ENCODE data around the gene DHRS12.

DHRS12 gene

GRCh38 chr13:51756651-51757050, 47.3 kb downstream of the DHRS12 start:
- H3K4me3 ChIP-seq (ENCODE audit: low read depth, low read length), result no peak overlapping the region
- TF ChIP-seq, protein P1, sequence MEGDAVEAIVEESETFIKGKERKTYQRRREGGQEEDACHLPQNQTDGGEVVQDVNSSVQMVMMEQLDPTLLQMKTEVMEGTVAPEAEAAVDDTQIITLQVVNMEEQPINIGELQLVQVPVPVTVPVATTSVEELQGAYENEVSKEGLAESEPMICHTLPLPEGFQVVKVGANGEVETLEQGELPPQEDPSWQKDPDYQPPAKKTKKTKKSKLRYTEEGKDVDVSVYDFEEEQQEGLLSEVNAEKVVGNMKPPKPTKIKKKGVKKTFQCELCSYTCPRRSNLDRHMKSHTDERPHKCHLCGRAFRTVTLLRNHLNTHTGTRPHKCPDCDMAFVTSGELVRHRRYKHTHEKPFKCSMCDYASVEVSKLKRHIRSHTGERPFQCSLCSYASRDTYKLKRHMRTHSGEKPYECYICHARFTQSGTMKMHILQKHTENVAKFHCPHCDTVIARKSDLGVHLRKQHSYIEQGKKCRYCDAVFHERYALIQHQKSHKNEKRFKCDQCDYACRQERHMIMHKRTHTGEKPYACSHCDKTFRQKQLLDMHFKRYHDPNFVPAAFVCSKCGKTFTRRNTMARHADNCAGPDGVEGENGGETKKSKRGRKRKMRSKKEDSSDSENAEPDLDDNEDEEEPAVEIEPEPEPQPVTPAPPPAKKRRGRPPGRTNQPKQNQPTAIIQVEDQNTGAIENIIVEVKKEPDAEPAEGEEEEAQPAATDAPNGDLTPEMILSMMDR (conservative IDR thresholded peaks at IDR 0.05; ENCODE audit: low read depth, low read length), result no peak
- no peak for DNase-seq (ENCODE audit: low read depth)

DNA sequence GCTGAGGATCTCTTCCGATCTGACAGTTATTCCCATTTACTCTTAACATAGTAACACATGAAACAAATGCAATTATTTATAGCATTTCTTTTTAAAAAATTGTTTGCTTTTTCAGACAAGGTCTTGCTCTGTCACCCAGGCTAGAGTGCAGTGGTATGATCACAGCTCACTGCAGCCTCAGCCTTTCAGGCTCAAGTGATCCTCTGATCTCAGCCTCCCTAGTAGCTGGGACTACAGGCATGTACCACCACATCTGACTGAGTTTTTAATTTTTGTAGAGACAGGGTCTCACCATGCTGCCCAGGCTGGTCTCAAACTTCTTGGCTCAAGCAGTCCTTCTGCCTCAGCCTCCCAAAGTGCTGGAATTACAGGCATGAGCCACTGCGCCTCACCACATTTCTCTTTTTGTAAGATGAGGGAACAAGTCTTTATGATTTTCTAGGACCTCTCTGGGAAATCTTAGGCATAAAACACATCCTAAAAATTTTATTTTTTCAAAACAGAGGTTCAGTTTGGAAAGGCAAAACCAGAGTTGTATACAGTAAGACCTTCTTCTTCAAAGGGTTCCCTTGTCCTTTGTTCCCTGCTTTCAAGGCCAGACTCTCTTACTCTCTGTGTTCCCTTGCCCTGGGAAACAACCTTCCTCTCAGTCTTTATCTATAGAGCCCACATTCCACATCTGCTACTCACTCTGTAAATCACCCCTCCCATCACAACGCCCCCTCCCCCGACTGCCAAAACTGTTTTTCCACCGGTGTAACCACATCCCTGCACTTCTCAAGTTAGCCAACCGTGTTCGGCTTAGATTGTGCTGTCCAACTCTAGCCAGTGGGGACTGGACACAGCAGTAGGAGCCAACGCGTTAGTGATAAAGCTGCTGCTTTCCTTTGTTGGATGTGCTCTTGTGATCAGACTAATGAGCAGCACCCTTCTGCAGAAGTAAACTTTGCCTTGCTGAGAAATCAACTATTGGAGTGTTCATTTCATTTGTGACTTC, 56.2 kb downstream of the DHRS12 start:
- TF ChIP-seq, protein P1 (conservative IDR thresholded peaks at IDR 0.05; ENCODE audit: low read depth, low read length), result no peak
- no peak for DNase-seq (ENCODE audit: low read depth)
- no peak overlapping the region for H3K4me3 ChIP-seq (ENCODE audit: low read depth, low read length)

DNA sequence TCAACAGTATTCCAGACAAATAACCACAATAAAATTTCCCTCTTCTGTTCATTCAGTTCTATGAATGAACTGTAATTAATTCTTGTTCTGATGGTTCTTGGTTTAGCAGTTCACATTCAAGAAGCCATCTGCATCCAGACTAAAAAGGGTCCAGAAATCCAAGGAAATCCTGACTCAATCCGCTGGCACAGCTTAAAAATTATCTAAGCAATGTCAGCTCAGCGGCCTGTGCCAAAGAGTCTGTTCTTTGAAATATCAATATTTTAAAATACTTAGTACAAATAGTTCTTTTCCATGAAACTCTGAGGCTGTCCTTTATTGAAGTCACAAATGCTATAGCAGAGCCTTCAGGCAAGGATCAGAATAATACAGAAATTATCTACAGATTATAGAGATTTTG, 57.2 kb downstream of the DHRS12 start:
- no peak overlapping the region for H3K4me3 ChIP-seq (ENCODE audit: low read depth, low read length)
- TF ChIP-seq, protein P1 (conservative IDR thresholded peaks at IDR 0.05; ENCODE audit: low read depth, low read length), result no peak
- no peak for DNase-seq (ENCODE audit: low read depth)

- H3K4me3 ChIP-seq (ENCODE audit: low read depth, low read length), result no peak overlapping the region
- TF ChIP-seq, protein P1 (conservative IDR thresholded peaks at IDR 0.05; ENCODE audit: low read depth, low read length), result no peak
- no peak for DNase-seq (ENCODE audit: low read depth)
These were observed 58.7 kb downstream of the DHRS12 start for GRCh38 chr13:51745243-51745642.

DNA sequence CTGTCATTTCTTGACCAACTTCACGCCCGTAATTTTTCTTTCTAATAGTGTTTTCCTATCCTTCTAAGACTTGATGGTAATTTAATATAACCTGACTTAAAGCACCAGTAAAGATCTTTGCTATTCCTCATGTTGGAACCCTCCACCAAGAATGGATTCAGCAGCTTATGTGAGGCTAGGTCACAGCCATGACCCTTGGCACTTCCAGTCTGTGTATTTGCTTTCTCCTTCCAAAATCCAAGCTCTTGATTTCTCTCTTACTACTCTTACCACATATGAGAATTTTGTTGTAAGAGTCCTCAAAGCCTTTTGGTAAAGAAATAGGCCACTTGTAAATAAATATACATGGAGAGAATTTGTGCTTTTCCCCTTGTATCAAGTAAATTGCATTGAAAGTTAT, 61.4 kb downstream of the DHRS12 start:
- TF ChIP-seq, protein P1 (conservative IDR thresholded peaks at IDR 0.05; ENCODE audit: low read depth, low read length), result no peak
- no peak for DNase-seq (ENCODE audit: low read depth)
- H3K4me3 ChIP-seq (ENCODE audit: low read depth, low read length), result no peak overlapping the region

- TF ChIP-seq, protein P1 (conservative IDR thresholded peaks at IDR 0.05; ENCODE audit: low read depth, low read length), result no peak
- no peak for DNase-seq (ENCODE audit: low read depth)
These were observed 61.9 kb downstream of the DHRS12 start for GRCh38 chr13:51742031-51742430.

GRCh38 chr13:51740698-51741097, 63.3 kb downstream of the DHRS12 start:
- TF ChIP-seq, protein P1 (conservative IDR thresholded peaks at IDR 0.05; ENCODE audit: low read depth, low read length), result no peak
- H3K4me3 ChIP-seq (ENCODE audit: low read depth, low read length), result no peak overlapping the region
- DNase-seq (ENCODE audit: low read depth), result no peak

More at GRCh38 chr13:51742031-51742430, 61.9 kb downstream of the DHRS12 start:
- no peak overlapping the region for H3K4me3 ChIP-seq (ENCODE audit: low read depth, low read length)

All from choroid plexus epithelial cell (primary cell).